Measurements from ENCODE around the gene DLX4.

Gene DLX4

DNA sequence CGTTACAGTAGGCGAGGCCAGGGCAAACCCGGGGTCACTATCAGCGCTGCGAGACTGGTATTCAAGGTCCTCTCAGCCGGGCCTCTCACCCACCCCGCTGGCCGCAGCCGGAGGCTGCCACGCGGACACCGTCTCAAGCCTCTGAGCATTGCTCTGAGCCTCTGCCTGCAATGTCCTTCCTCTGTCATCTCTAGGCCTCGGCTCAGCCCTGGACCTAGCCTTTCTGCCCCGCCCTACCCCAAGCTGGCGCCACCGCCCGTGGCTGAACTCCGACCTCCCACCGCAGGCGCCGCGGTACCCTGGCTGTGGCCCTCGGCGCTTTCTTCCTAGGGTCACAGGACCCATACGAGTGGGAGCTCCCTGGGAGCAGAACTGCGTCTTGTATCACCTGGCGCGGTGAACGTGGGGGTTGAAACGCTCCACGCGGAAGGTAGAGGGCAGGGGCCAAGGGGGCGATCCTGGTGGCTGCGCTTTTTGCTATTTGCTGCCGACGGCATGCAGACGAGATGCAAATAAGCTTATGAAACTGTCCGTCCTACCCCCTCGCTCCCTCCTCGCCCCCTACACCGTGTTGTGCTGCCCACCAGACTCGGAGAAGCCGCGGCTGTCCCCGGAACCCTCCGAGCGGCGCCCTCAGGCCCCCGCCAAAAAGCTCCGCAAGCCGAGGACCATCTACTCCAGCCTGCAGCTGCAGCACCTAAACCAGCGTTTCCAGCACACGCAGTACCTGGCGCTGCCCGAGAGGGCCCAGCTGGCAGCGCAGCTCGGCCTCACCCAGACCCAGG lies 3.7 kb downstream of the DLX4 start:
- no peak overlapping the region for H2AK5ac ChIP-seq (ENCODE audit: low read length)

GRCh38 chr17:49973271-49973615 lies 4.3 kb downstream of the DLX4 start:
- H3K4me2 ChIP-seq (ENCODE audit: low read length) = no peak overlapping the region

More for the DNA sequence above, 3.7 kb downstream of the DLX4 start:
- H3K79me1 ChIP-seq (ENCODE audit: low read length) = peaks cover 27% of the 10 kb centered on the region
- no peaks in the 10 kb centered on the region for H3K79me2 ChIP-seq (ENCODE audit: control insufficient read depth, insufficient read depth, low read length, poor library complexity)
- no peak overlapping the region for H3K4me3 ChIP-seq (ENCODE audit: low read depth, low read length)
- H3K36me3 ChIP-seq (ENCODE audit: control insufficient read depth in 1 of 2, insufficient read depth in 2 of 2, low read length in 2 of 2) = no peaks in the 10 kb centered on the region
- no peak overlapping the region for H4K8ac ChIP-seq (ENCODE audit: low read depth, low read length)
- no peak overlapping the region for H2BK5ac ChIP-seq (ENCODE audit: low read depth, low read length, poor library complexity)
- no peak overlapping the region for H2AFZ ChIP-seq (ENCODE audit: insufficient read depth, low read length, poor library complexity)
- H4K12ac ChIP-seq (ENCODE audit: low read depth, low read length) = no peak overlapping the region
- peak overlapping the region; percentile 21 for H3K14ac ChIP-seq (ENCODE audit: low read length)
- no peak overlapping the region for H3K9ac ChIP-seq (ENCODE audit: low read length)
- no peak overlapping the region for H3K23ac ChIP-seq (ENCODE audit: low read length)
- H3K4me2 ChIP-seq (ENCODE audit: low read length) = peak overlapping the region; percentile 44
- H3K27me3 ChIP-seq (ENCODE audit: insufficient read depth, low read length) = peaks cover 46% of the 10 kb centered on the region
- no peak overlapping the region for H2BK12ac ChIP-seq (ENCODE audit: low read length)
- H2BK120ac ChIP-seq (ENCODE audit: insufficient read depth, low read length, poor library complexity) = peak overlapping the region; percentile 38
- peak overlapping the region; percentile 45 for H4K91ac ChIP-seq (ENCODE audit: low read depth, low read length)
- H3K4me1 ChIP-seq (ENCODE audit: control insufficient read depth in 1 of 2, insufficient read depth in 2 of 2, low read length in 2 of 2) = peaks cover 50 to 56% of the 10 kb centered on the region in 2 experiments
- H3K9me3 ChIP-seq (ENCODE audit: insufficient read depth, low read depth, low read length) = peaks cover 4% of the 10 kb centered on the region
- peak overlapping the region; percentile 16 for H3K18ac ChIP-seq (ENCODE audit: low read length)
- no peak overlapping the region for H3K27ac ChIP-seq (ENCODE audit: low read depth, low read length)
- no CpG with 5 or more reads among the region's 57 CpGs for WGBS (ENCODE audit: extremely low coverage, insufficient coverage, insufficient read length)
- H3K4ac ChIP-seq (ENCODE audit: low read depth, low read length) = no peak overlapping the region
- DNase-seq = peak; percentile 68 to 72

DNA sequence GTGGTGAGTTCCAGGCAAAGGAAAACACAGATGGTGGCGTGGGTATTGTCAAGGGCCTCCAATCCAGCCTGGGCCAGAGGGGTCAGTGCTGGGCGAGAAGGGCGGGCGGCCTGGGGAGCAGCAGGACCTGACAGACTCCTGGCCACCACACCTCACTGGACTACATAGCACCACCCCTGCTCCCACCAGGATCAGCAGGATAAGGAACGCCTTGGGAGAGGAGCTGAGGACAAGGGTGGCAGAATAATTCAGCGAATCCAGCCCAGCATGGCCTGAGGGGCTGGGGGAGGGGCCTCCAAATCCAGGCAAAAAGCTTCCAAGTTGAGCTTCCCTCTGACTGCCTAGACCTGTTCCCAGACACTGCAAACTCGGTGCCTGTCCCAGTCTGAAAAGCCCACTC lies 6.5 kb downstream of the DLX4 start:
- Histone ChIP-seq H3K4me2 (ENCODE audit: low read length) (peak overlapping the region; percentile 26), H2BK12ac (ENCODE audit: low read length) (no peak overlapping the region), H3K27me3 (ENCODE audit: insufficient read depth, low read length) (peaks cover 33% of the 10 kb centered on the region), H3K14ac (ENCODE audit: low read length) (no peak overlapping the region), H2AFZ (ENCODE audit: insufficient read depth, low read length, poor library complexity) (no peak overlapping the region), H3K79me2 (ENCODE audit: control insufficient read depth, insufficient read depth, low read length, poor library complexity) (no peaks in the 10 kb centered on the region), H3K4me1 (ENCODE audit: control insufficient read depth in 1 of 2, insufficient read depth in 2 of 2, low read length in 2 of 2) (peaks cover 43 to 44% of the 10 kb centered on the region in 2 experiments), H2AK5ac (ENCODE audit: low read length) (no peak overlapping the region), H3K4ac (ENCODE audit: low read depth, low read length) (no peak overlapping the region), H3K9me3 (ENCODE audit: insufficient read depth, low read depth, low read length) (peaks cover 3% of the 10 kb centered on the region), H2BK5ac (ENCODE audit: low read depth, low read length, poor library complexity) (no peak overlapping the region), H3K79me1 (ENCODE audit: low read length) (peaks cover 15% of the 10 kb centered on the region), H3K18ac (ENCODE audit: low read length) (no peak overlapping the region), H3K27ac (ENCODE audit: low read depth, low read length) (no peak overlapping the region), H4K12ac (ENCODE audit: low read depth, low read length) (no peak overlapping the region), H3K4me3 (ENCODE audit: low read depth, low read length) (no peak overlapping the region), H3K36me3 (ENCODE audit: control insufficient read depth in 1 of 2, insufficient read depth in 2 of 2, low read length in 2 of 2) (no peaks in the 10 kb centered on the region), H4K91ac (ENCODE audit: low read depth, low read length) (no peak overlapping the region), H3K9ac (ENCODE audit: low read length) (no peak overlapping the region), H3K23ac (ENCODE audit: low read length) (no peak overlapping the region), H4K8ac (ENCODE audit: low read depth, low read length) (no peak overlapping the region), H2BK120ac (ENCODE audit: insufficient read depth, low read length, poor library complexity) (peak overlapping the region; percentile 5)
- peak; percentile 92 for DNase-seq
- no CpG with 5 or more reads among the region's 7 CpGs for WGBS (ENCODE audit: extremely low coverage, insufficient coverage, insufficient read length)

More at GRCh38 chr17:49973271-49973615, 4.3 kb downstream of the DLX4 start:
- H3K18ac ChIP-seq (ENCODE audit: low read length) = no peak overlapping the region
- H3K14ac ChIP-seq (ENCODE audit: low read length) = no peak overlapping the region
- H3K9ac ChIP-seq (ENCODE audit: low read length) = no peak overlapping the region
- peaks cover 50 to 54% of the 10 kb centered on the region in 2 experiments for H3K4me1 ChIP-seq (ENCODE audit: control insufficient read depth in 1 of 2, insufficient read depth in 2 of 2, low read length in 2 of 2)
- H4K12ac ChIP-seq (ENCODE audit: low read depth, low read length) = no peak overlapping the region
- H3K79me2 ChIP-seq (ENCODE audit: control insufficient read depth, insufficient read depth, low read length, poor library complexity) = no peaks in the 10 kb centered on the region
- peak; percentile 71 to 82 for DNase-seq
- H2AK5ac ChIP-seq (ENCODE audit: low read length) = no peak overlapping the region
- peaks cover 25% of the 10 kb centered on the region for H3K79me1 ChIP-seq (ENCODE audit: low read length)
- H3K27ac ChIP-seq (ENCODE audit: low read depth, low read length) = no peak overlapping the region
- no peaks in the 10 kb centered on the region for H3K36me3 ChIP-seq (ENCODE audit: control insufficient read depth in 1 of 2, insufficient read depth in 2 of 2, low read length in 2 of 2)
- H2BK5ac ChIP-seq (ENCODE audit: low read depth, low read length, poor library complexity) = no peak overlapping the region
- no peak overlapping the region for H4K8ac ChIP-seq (ENCODE audit: low read depth, low read length)
- H2BK12ac ChIP-seq (ENCODE audit: low read length) = no peak overlapping the region
- no peak overlapping the region for H2AFZ ChIP-seq (ENCODE audit: insufficient read depth, low read length, poor library complexity)
- H4K91ac ChIP-seq (ENCODE audit: low read depth, low read length) = peak overlapping the region; percentile 45
- no peak overlapping the region for H3K4ac ChIP-seq (ENCODE audit: low read depth, low read length)
- no peak overlapping the region for H3K23ac ChIP-seq (ENCODE audit: low read length)
- no peak overlapping the region for H3K4me3 ChIP-seq (ENCODE audit: low read depth, low read length)
- no CpG with 5 or more reads among the region's 2 CpGs for WGBS (ENCODE audit: extremely low coverage, insufficient coverage, insufficient read length)
- H3K9me3 ChIP-seq (ENCODE audit: insufficient read depth, low read depth, low read length) = peaks cover 4% of the 10 kb centered on the region
- peaks cover 45% of the 10 kb centered on the region for H3K27me3 ChIP-seq (ENCODE audit: insufficient read depth, low read length)
- H2BK120ac ChIP-seq (ENCODE audit: insufficient read depth, low read length, poor library complexity) = no peak overlapping the region

DNA sequence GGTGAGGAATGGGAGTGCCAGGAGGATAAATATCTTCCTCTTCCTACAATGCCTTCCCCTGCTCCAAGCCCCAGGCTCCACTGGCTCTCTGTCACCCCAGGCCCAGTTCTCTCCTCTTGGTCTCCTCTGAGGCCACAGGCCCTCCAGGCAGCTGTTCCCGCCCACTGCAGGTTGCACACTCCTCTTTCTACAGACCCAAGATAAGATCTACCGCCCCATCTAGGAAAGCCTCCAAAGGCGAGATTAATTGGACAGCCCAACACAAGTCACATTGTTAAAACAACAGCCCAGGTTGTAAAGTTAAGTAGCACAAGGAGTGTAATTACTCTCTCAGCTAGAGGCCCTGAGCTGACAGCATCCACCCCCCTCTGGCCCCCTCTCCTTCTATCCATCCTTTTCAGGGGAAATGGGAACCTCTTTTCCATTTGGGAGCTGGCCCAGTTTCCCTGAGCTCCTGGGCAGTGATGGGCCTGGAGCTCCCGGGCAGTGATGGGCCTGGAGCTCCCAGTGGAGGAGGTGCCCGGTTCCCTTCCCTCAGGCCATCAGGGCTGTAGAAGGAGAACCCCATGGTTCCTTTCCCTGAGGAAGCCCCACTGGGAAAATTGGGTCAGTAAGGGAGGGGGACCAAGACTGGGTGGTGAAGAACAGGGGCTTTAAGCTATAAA lies 7.3 kb downstream of the DLX4 start:
- Histone ChIP-seq H3K79me2 (ENCODE audit: control insufficient read depth, insufficient read depth, low read length, poor library complexity) (no peaks in the 10 kb centered on the region), H4K8ac (ENCODE audit: low read depth, low read length) (no peak overlapping the region), H2BK120ac (ENCODE audit: insufficient read depth, low read length, poor library complexity) (peak overlapping the region; percentile 5), H4K91ac (ENCODE audit: low read depth, low read length) (no peak overlapping the region), H3K4me2 (ENCODE audit: low read length) (peak overlapping the region; percentile 26), H3K4me3 (ENCODE audit: low read depth, low read length) (no peak overlapping the region), H3K18ac (ENCODE audit: low read length) (no peak overlapping the region), H3K27ac (ENCODE audit: low read depth, low read length) (no peak overlapping the region), H3K79me1 (ENCODE audit: low read length) (peaks cover 15% of the 10 kb centered on the region), H3K27me3 (ENCODE audit: insufficient read depth, low read length) (peaks cover 26% of the 10 kb centered on the region), H2BK12ac (ENCODE audit: low read length) (no peak overlapping the region), H3K9ac (ENCODE audit: low read length) (no peak overlapping the region), H3K9me3 (ENCODE audit: insufficient read depth, low read depth, low read length) (peaks cover 3% of the 10 kb centered on the region), H3K4ac (ENCODE audit: low read depth, low read length) (no peak overlapping the region), H4K12ac (ENCODE audit: low read depth, low read length) (no peak overlapping the region), H3K14ac (ENCODE audit: low read length) (no peak overlapping the region), H2BK5ac (ENCODE audit: low read depth, low read length, poor library complexity) (no peak overlapping the region), H3K23ac (ENCODE audit: low read length) (no peak overlapping the region), H3K36me3 (ENCODE audit: control insufficient read depth in 1 of 2, insufficient read depth in 2 of 2, low read length in 2 of 2) (no peaks in the 10 kb centered on the region), H2AFZ (ENCODE audit: insufficient read depth, low read length, poor library complexity) (no peak overlapping the region), H3K4me1 (ENCODE audit: control insufficient read depth in 1 of 2, insufficient read depth in 2 of 2, low read length in 2 of 2) (peaks cover 47 to 49% of the 10 kb centered on the region in 2 experiments), H2AK5ac (ENCODE audit: low read length) (no peak overlapping the region)
- peak; percentile 59 to 64 for DNase-seq
- no CpG with 5 or more reads among the region's 5 CpGs for WGBS (ENCODE audit: extremely low coverage, insufficient coverage, insufficient read length)

Data from trophoblast cell (in vitro differentiated cells and primary cell).